HFFc6 (cell line): ENCODE results near the gene IFNLR1. TPM values are rescaled to one million over a fixed set of nuclear protein-coding genes. Genes with fewer than 3 reads are reported as not detected.

Source experiments
- DNase-seq: peaks from one replicate; pipeline ENCODE4 v3.0.0-alpha.2; 2018
- H3K27ac Mint-ChIP-seq: 2 replicates; pipeline ENCODE4 v1.8.0; 2020; ENCODE audit warnings: mild to moderate bottlenecking, mixed read lengths
- H3K27me3 Mint-ChIP-seq: 2 replicates; pipeline ENCODE4 v1.8.0; 2021; ENCODE audit warnings: mild to moderate bottlenecking, moderate library complexity, mixed read lengths; ENCODE audit not compliant: insufficient read depth
- H3K36me3 Mint-ChIP-seq: 2 replicates; pipeline ENCODE4 v1.8.0; 2021; ENCODE audit warnings: low read depth, mixed read lengths
- H3K4me1 Mint-ChIP-seq: 2 replicates; pipeline ENCODE4 v1.8.0; 2020; ENCODE audit warnings: low read depth, mixed read lengths
- H3K4me3 Mint-ChIP-seq: 2 replicates; pipeline ENCODE4 v1.8.0; 2020; ENCODE audit warnings: mild to moderate bottlenecking, moderate library complexity, mixed read lengths
- H3K9me3 Mint-ChIP-seq: 2 replicates; pipeline ENCODE4 v1.8.0; 2020; ENCODE audit warnings: mild to moderate bottlenecking, mixed read lengths
- total RNA-seq, 6 experiments: library from RNA; stranded (reverse); fragmentation: NEBNext Ultra II Directional; extraction: Animal tissue kit (Norgen Biotek cat#: 25700); gene quantifications; 2 replicates in 1 of 6; 3 replicates in 5 of 6; pipeline ENCODE4 v1.2.3, GENCODE V29; 2021
- TF ChIP-seq, protein P1 (sequence below): fragments of 200-600 bp; sonication (generic); IDR thresholded peaks from 2 replicates; pipeline ENCODE4 v1.5.0; 2021; ENCODE audit warnings: antibody characterized with exemption, mild to moderate bottlenecking

IFNLR1 gene
- total RNA-seq, 6 experiments from 2014 or later = not detected

DNA sequence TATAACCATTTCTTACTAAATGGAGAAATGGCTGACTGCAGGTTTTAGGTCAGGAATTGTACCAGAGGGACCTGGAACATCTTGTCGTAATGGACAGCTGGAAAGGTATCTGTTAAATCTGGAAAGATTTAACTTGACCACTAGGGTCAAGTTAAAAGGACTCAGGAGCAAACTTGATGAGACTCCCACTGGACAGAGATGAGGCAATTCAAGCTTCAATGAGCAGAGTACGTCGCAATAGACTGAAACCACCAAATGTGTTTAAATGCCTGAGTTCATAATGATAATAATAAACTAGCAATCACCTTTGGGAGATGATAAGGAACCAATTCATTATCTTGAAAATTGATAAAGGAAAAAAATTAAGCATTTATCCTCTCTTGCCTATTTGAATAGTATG lies 8.7 kb downstream of the IFNLR1 start:
- peaks cover 49% of the 10 kb centered on the region for H3K27me3 Mint-ChIP-seq
- no peaks in the 10 kb centered on the region for H3K9me3 Mint-ChIP-seq
- no peak for DNase-seq
- no peaks in the 10 kb centered on the region for H3K4me1 Mint-ChIP-seq
- no peaks in the 10 kb centered on the region for H3K36me3 Mint-ChIP-seq
- H3K4me3 Mint-ChIP-seq = no peak overlapping the region
- TF ChIP-seq, protein P1, sequence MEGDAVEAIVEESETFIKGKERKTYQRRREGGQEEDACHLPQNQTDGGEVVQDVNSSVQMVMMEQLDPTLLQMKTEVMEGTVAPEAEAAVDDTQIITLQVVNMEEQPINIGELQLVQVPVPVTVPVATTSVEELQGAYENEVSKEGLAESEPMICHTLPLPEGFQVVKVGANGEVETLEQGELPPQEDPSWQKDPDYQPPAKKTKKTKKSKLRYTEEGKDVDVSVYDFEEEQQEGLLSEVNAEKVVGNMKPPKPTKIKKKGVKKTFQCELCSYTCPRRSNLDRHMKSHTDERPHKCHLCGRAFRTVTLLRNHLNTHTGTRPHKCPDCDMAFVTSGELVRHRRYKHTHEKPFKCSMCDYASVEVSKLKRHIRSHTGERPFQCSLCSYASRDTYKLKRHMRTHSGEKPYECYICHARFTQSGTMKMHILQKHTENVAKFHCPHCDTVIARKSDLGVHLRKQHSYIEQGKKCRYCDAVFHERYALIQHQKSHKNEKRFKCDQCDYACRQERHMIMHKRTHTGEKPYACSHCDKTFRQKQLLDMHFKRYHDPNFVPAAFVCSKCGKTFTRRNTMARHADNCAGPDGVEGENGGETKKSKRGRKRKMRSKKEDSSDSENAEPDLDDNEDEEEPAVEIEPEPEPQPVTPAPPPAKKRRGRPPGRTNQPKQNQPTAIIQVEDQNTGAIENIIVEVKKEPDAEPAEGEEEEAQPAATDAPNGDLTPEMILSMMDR = 0 out of 2 replicates have a peak, but pooled peaks have one; percentile 14
- H3K27ac Mint-ChIP-seq = no peak overlapping the region

DNA sequence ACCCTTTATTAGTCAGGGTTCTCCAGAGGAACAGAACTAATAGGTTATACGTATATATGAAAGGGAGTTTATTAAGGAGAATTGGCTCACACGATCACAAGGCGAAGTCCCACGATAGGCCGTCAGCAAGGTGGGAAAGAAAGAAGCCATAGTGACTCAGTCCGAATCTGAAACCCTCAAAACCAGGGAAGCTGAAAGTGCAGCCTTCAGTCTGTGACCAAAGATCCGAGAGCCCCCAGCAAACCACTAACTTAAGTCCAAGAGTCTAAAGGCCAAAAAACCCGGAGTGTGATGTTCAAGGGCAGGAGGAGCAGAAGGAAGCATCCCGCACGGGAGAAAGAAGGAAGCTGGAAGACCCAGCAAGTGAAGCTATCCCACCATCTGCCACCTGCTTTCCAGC lies 9.9 kb downstream of the IFNLR1 start:
- H3K27me3 Mint-ChIP-seq = peaks cover 54% of the 10 kb centered on the region
- H3K27ac Mint-ChIP-seq = no peak overlapping the region
- no peak overlapping the region for H3K4me3 Mint-ChIP-seq

DNA sequence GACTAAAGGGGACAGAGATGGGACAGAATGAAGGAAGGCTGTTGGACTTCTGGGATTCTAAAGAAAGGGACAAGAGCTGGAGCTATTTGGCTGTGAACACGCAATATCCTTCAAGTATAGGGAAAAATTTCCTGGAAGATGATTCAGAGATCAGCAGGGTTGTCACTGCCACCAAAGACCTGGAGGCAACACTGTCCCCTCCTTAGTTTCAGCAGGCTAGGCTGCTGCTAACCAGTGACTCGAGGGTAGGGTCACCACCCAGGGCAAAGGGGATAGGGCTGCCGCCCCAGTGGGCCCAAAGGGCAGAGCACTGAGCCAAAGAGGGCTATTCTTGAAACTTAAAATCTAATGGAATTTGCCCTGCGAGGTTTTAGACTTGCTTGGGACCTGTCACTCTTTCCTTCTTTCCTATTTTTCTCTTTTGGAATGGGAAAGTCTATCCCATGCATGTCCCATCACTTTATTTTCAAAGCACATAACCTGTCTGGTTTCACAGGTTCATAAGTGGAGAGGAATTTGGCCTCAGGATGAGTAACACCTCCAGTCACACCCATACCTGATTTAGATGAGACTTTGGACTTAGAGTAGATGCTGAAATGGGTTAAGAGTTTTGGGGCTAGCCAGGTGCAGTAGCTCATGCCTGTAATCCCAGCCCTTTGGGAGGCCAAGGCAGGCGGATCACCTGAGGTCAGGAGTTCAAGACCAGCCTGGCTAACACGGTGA lies 11.9 kb downstream of the IFNLR1 start:
- no peaks in the 10 kb centered on the region for H3K9me3 Mint-ChIP-seq
- H3K27ac Mint-ChIP-seq = no peak overlapping the region
- DNase-seq = no peak
- no peaks in the 10 kb centered on the region for H3K4me1 Mint-ChIP-seq
- peaks cover 54% of the 10 kb centered on the region for H3K27me3 Mint-ChIP-seq
- H3K4me3 Mint-ChIP-seq = no peak overlapping the region
- H3K36me3 Mint-ChIP-seq = no peaks in the 10 kb centered on the region
- TF ChIP-seq, protein P1 = no peak

More for the DNA sequence above, 9.9 kb downstream of the IFNLR1 start:
- no peaks in the 10 kb centered on the region for H3K4me1 Mint-ChIP-seq
- H3K9me3 Mint-ChIP-seq = no peaks in the 10 kb centered on the region
- TF ChIP-seq, protein P1 = no peak
- no peaks in the 10 kb centered on the region for H3K36me3 Mint-ChIP-seq
- DNase-seq = no peak

DNA sequence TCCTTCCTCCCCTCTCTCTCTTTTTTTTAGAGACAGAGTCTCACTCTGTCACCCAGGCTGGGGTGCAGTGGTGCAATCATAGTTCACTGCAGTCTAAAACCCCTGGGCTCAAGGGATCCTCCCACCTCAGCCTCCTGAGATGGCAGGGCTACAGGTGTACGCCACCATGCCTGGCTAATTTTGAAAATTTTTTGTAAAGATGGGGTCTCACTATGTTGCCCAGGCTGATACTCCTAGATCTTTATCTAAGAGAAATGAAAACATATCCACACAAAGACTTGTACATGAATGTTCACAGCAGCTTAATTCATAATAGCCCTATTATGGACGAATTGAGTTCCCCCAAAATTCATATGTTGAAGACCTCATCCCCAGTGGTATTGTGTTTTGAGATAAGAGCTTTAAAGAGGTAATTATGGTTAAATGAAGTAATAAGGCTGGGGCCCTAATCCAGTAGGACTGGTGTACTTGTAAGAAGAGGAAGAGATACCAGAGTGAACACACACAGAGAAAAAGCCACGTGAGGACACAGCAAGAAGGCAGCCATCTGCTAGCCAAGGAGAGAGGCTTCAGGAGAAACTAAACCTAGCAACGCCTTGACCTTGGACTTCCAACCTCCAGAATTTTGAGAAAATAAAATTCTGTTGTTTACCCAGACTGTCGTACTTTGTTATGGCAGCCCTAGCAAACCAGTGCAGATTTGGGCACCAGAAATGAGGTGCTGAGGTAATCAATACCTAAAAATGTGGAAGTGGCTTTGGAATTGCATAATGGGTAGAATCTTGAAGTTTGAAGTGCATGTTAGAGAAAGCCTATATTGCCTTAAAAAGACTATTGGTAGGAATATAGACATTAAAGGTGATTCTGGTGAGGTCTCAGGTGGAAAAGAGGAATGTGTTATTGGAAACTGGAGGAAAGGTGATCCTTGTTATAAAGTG lies 13.2 kb downstream of the IFNLR1 start:
- DNase-seq = no peak
- Mint-ChIP-seq H3K27me3 (peaks cover 49% of the 10 kb centered on the region), H3K27ac (no peak overlapping the region), H3K4me1 (no peaks in the 10 kb centered on the region), H3K9me3 (no peaks in the 10 kb centered on the region), H3K36me3 (no peaks in the 10 kb centered on the region), H3K4me3 (no peak overlapping the region)
- TF ChIP-seq, protein P1 = no peak

DNA sequence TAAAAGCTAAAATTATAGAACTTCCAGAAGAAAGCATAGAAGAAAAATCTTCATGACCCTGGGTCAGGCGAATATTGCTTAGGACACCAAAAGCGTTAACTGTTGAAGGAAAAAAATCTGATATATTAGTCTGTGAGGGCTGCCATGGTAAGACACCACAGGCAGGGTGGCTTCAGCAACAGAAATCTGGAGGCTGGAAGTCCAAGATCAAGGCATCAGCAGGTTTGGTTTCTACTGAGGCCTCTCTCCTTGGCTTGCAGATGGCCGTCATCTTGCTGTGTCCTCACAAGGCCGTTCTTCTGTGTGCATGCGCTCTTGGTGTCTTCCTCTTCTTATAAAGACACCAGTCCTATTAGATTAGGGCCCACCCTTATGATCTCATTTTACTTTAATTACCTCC lies 14.5 kb downstream of the IFNLR1 start:
- no peak for DNase-seq
- no peaks in the 10 kb centered on the region for H3K9me3 Mint-ChIP-seq
- H3K27ac Mint-ChIP-seq = no peak overlapping the region
- peaks cover 50% of the 10 kb centered on the region for H3K27me3 Mint-ChIP-seq
- H3K36me3 Mint-ChIP-seq = no peaks in the 10 kb centered on the region
- TF ChIP-seq, protein P1 = no peak
- H3K4me3 Mint-ChIP-seq = no peak overlapping the region
- H3K4me1 Mint-ChIP-seq = no peaks in the 10 kb centered on the region
